22Rv1 (cell line): ENCODE results near the gene GTPBP2.
"Not testable (repeated sequence)": the region's sequence is repeated elsewhere in the genome, so short reads cannot be mapped to it uniquely, and the experiment has no call there.

Source experiments
- H3K27ac ChIP-seq: fragments of 450-650 bp; 2 replicates; pipeline ENCODE4 v1.5.1; 2017
- CTCF ChIP-seq: fragments of 450-650 bp; IDR thresholded peaks from 2 replicates; pipeline ENCODE4 v1.5.1; 2017; ENCODE audit warnings: mild to moderate bottlenecking
- ZFX ChIP-seq: fragments of 450-650 bp; IDR thresholded peaks from 2 replicates; pipeline ENCODE4 v1.6.1; 2017; ENCODE audit warnings: antibody characterized with exemption, borderline replicate concordance

GTPBP2 gene

GRCh38 chr6:43667245-43668150, 38.4 kb upstream of the GTPBP2 start:
- 0 out of 2 replicates have a peak overlapping the region, but pooled peaks have one; percentile 40 for H3K27ac ChIP-seq
- TF ChIP-seq CTCF (peak; percentile 96), ZFX (no peak)

GRCh38 chr6:43666196-43666920, 37.3 kb upstream of the GTPBP2 start:
- no peak for TF ChIP-seq ZFX
- no peak for TF ChIP-seq CTCF
- no peak overlapping the region for H3K27ac ChIP-seq

- no peak overlapping the region for H3K27ac ChIP-seq
- TF ChIP-seq ZFX (no peak), CTCF (no peak)
These were observed 36.3 kb upstream of the GTPBP2 start for GRCh38 chr6:43665376-43665775.

GRCh38 chr6:43662948-43663347, 33.9 kb upstream of the GTPBP2 start:
- not testable (repeated sequence) for H3K27ac ChIP-seq

- H3K27ac ChIP-seq: no peak overlapping the region
- TF ChIP-seq ZFX: no peak
- TF ChIP-seq CTCF: no peak
These were observed 29.1 kb upstream of the GTPBP2 start for GRCh38 chr6:43658161-43658560.

GRCh38 chr6:43657221-43657802, 28.2 kb upstream of the GTPBP2 start:
- H3K27ac ChIP-seq: no peak overlapping the region
- TF ChIP-seq ZFX (no peak), CTCF (no peak)

GRCh38 chr6:43652822-43653221, 23.8 kb upstream of the GTPBP2 start:
- not testable (repeated sequence) for H3K27ac ChIP-seq

GRCh38 chr6:43648248-43648647, 19.2 kb upstream of the GTPBP2 start:
- TF ChIP-seq ZFX: no peak
- TF ChIP-seq CTCF: no peak
- no peak overlapping the region for H3K27ac ChIP-seq
